ENCODE measurements around the gene SFTPD.
"Not testable (repeated sequence)": the region's sequence is repeated elsewhere in the genome, so short reads cannot be mapped to it uniquely, and the experiment has no call there.

Gene SFTPD

DNA sequence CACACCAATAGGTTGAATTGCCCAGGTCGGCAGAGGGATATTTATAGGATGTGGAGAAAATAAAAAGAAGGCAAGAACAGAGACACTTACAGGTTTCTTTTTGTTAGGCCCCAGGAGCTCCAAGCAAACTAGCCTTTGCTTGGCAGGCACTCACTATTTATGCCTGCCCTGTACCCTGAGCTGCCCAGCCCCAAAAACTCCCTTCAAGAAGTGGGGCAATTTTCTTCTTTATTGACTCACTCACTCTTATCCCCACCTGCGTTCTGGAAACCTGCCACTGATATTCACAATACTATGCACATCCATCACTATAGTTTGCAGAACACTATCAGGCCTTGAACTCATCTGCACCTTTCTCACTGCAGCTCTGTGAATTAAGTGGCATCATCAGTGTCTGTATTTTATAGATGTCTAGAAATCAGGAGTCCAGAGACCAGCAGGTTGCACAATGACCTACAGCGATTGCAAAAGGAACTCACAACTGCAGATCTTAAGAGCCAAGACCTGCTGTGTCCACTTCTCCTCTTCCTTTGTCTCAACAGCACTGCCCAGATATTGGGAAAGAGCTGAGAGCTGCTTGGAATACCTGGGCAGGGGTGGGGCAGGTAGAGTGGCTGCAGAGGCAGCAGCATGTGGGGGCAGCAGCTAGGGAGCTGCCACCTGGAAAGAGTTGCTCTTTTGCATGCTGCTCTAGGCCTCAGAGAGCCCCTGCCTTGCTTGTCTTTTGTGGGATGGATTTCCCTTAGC is at the start of gene SFTPD:
SFTPD (minus strand) TSS at position 130 of the 747 bp plus-strand sequence. CDS start 2,446 bp downstream, outside the sequence.
- Histone ChIP-seq H2AFZ (ENCODE audit: low read depth, low read length) (no peak within 1 kb of the TSS), H3K27me3 (ENCODE audit: insufficient read depth, low read length) (no peaks in the 10 kb centered on the region), H3K36me3 (ENCODE audit: insufficient read depth, low read length) (no peaks in the 10 kb centered on the region), H3K4me3 (ENCODE audit: low read length) (no peak within 1 kb of the TSS), H3K4me1 (ENCODE audit: insufficient read depth, low read length) (no peaks in the 10 kb centered on the region), H3K9me3 (ENCODE audit: low read length) (peaks cover 6% of the 10 kb centered on the region)

DNA sequence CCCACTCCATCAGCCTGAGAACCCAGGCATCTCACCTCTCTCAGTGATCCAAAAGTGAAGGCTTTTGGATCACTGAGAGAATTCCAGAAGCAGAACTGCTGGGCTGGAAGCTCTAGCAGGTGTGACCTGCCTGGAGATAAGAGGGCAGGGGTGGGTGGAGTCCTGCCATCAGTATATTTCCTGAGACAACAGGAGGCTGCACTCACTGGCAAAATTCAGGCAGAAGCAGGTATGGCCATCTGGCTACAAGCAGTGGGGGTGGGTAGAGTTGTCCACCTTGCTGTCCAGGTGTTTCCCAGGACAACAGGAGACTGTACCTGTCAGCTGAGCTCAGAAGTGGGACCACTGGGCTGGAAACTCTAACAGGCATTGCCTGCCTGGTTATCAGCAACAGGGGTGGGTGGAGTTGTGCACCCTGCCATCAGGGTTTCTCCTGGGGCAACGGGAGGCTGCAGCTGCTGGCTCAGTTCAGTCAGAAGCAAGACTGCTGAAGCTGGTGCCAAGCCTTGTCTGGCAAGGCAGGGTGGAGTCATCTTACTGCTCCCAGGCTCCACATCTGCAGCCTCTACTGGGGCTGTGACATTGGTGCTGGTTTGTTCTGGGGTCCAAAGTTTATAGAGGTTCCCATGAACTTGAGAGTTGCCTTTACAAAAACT is 47.2 kb upstream of the SFTPD start:
- H2AFZ ChIP-seq (ENCODE audit: low read depth, low read length), result no peak overlapping the region
- H3K36me3 ChIP-seq (ENCODE audit: insufficient read depth, low read length), result no peaks in the 10 kb centered on the region
- H3K27me3 ChIP-seq (ENCODE audit: insufficient read depth, low read length), result no peaks in the 10 kb centered on the region
- no peak overlapping the region for H3K4me3 ChIP-seq (ENCODE audit: low read length)
- H3K9me3 ChIP-seq (ENCODE audit: low read length), result no peaks in the 10 kb centered on the region
- H3K4me1 ChIP-seq (ENCODE audit: insufficient read depth, low read length), result no peaks in the 10 kb centered on the region

DNA sequence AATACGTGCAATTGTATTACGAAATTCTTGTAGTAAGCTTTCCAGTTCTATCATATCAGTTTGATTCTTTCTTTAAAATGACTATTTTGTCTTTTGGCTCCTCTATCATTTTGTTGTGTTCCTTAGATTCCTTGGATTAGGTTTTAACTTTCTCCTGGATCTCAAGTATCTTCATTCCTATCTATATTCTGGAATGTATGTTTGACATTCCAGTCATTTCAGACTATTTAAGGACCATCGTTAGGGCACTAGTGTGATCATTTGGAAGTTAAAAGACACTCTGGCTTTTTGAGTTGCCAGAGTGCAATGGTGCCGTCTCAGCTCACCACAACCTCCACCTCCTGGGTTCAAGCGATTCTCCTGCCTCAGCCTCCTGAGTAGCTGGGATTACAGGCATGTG is 45.7 kb upstream of the SFTPD start:
- Histone ChIP-seq H2AFZ (ENCODE audit: low read depth, low read length) (no peak overlapping the region), H3K4me3 (ENCODE audit: low read length) (no peak overlapping the region), H3K9me3 (ENCODE audit: low read length) (no peaks in the 10 kb centered on the region), H3K27me3 (ENCODE audit: insufficient read depth, low read length) (no peaks in the 10 kb centered on the region), H3K36me3 (ENCODE audit: insufficient read depth, low read length) (no peaks in the 10 kb centered on the region), H3K4me1 (ENCODE audit: insufficient read depth, low read length) (no peaks in the 10 kb centered on the region)

DNA sequence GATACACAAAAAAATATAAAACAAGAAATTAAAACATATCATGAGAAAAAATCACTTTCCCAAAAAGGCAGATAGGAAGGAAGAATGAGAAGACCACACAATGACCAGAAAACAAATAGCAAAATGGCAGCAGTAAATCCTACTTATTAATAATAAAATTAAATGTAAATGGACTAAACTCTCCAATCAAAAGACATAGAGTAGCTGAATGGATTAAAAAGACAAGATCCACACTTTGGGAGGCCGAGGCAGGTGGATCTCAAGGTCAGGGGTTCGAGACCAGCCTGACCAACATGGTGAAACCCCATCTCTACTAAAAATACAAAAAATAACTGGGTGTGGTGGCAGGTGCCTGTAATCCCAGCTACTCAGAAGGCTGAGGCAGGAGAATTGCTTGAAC is 39.3 kb upstream of the SFTPD start:
- H3K4me1 ChIP-seq (ENCODE audit: insufficient read depth, low read length); H3K36me3 ChIP-seq (ENCODE audit: insufficient read depth, low read length); H3K4me3 ChIP-seq (ENCODE audit: low read length); H3K9me3 ChIP-seq (ENCODE audit: low read length); H2AFZ ChIP-seq (ENCODE audit: low read depth, low read length): not testable (repeated sequence)
- peaks cover 21% of the 10 kb centered on the region for H3K27me3 ChIP-seq (ENCODE audit: insufficient read depth, low read length)

DNA sequence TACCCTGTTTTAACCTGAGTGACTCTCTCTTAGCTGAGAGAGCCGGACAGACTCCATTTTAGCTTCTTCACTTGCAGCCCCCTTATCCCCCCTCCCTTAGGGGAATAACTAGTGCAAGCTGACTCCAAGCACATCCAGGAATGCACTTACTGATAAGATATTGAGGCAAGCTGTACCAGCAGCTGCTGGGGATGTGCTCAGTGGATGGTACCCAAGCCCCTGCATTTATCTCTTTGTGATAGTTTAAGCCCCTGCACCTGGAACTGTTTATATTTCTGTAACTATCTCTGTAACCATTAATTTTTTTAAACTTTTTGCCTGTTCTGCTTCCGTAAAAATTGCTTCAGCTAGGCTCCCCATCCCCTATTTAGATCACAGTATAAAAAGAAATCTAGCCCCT is 37.8 kb upstream of the SFTPD start:
- H3K27me3 ChIP-seq (ENCODE audit: insufficient read depth, low read length), result peaks cover 37% of the 10 kb centered on the region
- H3K4me3 ChIP-seq (ENCODE audit: low read length); H3K9me3 ChIP-seq (ENCODE audit: low read length); H3K36me3 ChIP-seq (ENCODE audit: insufficient read depth, low read length); H3K4me1 ChIP-seq (ENCODE audit: insufficient read depth, low read length); H2AFZ ChIP-seq (ENCODE audit: low read depth, low read length): not testable (repeated sequence)

DNA sequence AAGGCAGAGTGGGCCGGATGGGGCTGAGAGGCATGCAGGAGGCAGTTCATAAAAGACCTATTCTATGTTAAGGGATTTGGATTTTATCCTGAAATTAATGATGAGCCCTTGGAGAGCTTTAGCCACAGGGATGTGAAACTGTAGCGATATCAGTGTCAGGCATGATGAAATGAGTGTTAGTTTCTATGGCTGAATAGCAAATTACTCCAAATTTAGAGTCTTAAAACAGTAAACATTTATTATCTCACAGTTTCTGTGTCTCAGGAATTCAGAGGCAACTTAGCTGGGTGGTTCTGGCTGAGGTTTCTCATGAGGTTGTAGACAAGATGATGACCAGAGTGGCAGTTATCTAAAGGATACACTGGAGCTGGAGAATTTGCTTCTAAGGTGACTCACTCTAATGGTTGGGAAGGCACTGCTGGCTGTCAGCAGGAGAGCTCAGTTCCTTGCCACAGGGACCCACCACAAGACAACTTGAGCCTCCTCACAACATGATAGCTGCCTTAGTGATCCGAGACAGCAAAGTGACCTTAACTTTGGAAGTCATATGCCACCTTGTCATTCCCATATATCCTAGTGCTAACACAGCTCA is 36.7 kb upstream of the SFTPD start:
- Histone ChIP-seq H3K9me3 (ENCODE audit: low read length) (no peaks in the 10 kb centered on the region), H3K4me3 (ENCODE audit: low read length) (no peak overlapping the region), H2AFZ (ENCODE audit: low read depth, low read length) (no peak overlapping the region), H3K36me3 (ENCODE audit: insufficient read depth, low read length) (no peaks in the 10 kb centered on the region), H3K27me3 (ENCODE audit: insufficient read depth, low read length) (peaks cover 46% of the 10 kb centered on the region), H3K4me1 (ENCODE audit: insufficient read depth, low read length) (peaks cover 9% of the 10 kb centered on the region)

DNA sequence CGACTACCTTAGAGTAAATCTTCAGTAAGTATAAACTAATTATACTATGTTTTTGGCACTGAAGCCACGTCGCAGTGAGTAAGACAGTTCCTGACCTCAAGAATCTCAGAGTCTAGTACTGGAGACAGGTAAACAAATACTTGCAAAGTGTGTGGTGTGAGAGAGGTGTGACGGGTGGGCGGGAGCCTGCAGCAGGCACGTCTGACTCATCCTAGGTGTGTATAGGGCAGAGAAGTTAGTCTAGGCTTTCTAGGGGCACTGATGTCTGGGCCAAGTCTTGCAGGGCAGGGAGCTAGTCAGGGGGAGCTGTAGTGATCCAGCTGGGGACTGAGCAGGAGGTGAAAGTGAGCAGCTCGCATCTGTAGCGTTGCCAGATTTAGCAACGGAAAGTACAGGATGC is 35.9 kb upstream of the SFTPD start:
- no peaks in the 10 kb centered on the region for H3K9me3 ChIP-seq (ENCODE audit: low read length)
- H2AFZ ChIP-seq (ENCODE audit: low read depth, low read length), result no peak overlapping the region
- H3K36me3 ChIP-seq (ENCODE audit: insufficient read depth, low read length), result no peaks in the 10 kb centered on the region
- H3K4me3 ChIP-seq (ENCODE audit: low read length), result no peak overlapping the region
- H3K27me3 ChIP-seq (ENCODE audit: insufficient read depth, low read length), result peaks cover 54% of the 10 kb centered on the region
- H3K4me1 ChIP-seq (ENCODE audit: insufficient read depth, low read length), result peaks cover 9% of the 10 kb centered on the region

DNA sequence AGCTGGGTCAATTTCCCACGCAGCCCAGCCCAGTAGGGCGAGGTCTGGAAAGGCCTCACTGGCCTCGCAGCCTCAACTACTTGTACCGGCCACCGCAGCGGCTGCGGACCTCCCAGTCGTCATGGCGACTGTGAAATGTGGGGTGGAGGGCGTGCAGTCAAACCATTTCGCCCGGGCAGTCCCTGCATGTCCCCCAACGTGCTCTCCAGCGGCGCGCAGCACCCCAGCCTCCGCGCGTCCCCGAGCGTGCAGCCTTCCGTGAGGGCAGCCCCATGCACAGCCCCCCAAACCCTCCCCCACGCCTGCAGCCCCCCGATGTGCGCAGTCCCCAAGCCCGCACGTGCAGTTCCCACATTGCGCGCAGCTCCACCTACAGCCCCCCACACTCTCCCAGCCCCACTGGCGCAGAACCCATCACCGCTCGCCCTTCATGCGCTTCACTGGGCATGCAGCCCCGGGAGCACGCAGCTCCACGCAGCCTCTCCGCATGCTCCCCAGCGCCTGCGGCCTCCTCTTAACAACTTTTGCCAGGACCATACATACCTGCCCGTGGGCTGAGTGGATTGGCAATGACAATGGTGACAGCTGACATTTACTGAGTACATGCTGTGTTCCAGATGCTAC is 34.5 kb upstream of the SFTPD start:
- H3K9me3 ChIP-seq (ENCODE audit: low read length), result no peaks in the 10 kb centered on the region
- H3K4me3 ChIP-seq (ENCODE audit: low read length), result no peak overlapping the region
- H3K4me1 ChIP-seq (ENCODE audit: insufficient read depth, low read length), result peaks cover 9% of the 10 kb centered on the region
- H2AFZ ChIP-seq (ENCODE audit: low read depth, low read length), result no peak overlapping the region
- peaks cover 62% of the 10 kb centered on the region for H3K27me3 ChIP-seq (ENCODE audit: insufficient read depth, low read length)
- no peaks in the 10 kb centered on the region for H3K36me3 ChIP-seq (ENCODE audit: insufficient read depth, low read length)

DNA sequence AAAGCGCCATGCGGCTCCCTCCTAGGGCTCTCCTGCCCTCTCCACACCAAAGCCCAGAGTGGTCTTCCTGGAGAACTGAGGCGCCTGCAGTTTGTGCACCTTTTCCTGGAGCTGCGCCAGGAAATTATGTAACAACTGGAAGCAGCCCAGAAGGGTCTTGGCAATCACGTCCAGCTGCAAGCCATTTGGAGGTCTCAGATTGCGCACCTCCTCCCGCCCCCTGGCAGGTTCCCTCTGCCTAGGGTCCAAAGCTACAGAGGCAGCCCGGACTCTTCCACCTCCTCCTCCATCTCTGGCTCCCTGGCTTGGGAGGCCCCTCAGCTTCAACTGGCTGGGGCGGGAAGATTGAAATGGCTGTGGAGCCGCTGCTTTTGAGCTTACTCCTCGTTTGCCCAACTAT is 34.0 kb upstream of the SFTPD start:
- H3K27me3 ChIP-seq (ENCODE audit: insufficient read depth, low read length), result peaks cover 62% of the 10 kb centered on the region
- H2AFZ ChIP-seq (ENCODE audit: low read depth, low read length), result no peak overlapping the region
- peaks cover 9% of the 10 kb centered on the region for H3K4me1 ChIP-seq (ENCODE audit: insufficient read depth, low read length)
- no peaks in the 10 kb centered on the region for H3K9me3 ChIP-seq (ENCODE audit: low read length)
- no peak overlapping the region for H3K4me3 ChIP-seq (ENCODE audit: low read length)
- H3K36me3 ChIP-seq (ENCODE audit: insufficient read depth, low read length), result no peaks in the 10 kb centered on the region

DNA sequence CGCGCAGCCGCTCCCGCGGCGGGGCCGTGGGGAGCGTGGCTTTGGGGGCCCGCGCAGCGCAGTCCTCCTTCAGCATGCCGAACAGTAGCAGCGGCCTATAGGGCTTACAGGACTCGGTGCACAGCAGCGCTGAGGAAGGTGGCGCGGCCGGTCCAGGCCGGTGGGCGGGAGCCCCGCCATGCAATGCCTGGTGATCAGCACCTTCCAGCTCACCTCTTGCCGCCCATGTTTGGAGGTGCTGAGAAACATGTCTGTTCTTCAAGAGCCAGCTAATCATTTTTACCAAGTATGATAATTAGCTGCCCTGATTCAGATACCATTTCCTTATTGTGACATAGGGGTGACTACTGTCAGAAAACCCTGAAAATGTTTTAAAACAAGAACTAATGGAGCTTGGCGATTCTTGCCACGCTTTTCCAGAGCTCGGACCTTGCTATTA is 33.5 kb upstream of the SFTPD start:
- peaks cover 9% of the 10 kb centered on the region for H3K4me1 ChIP-seq (ENCODE audit: insufficient read depth, low read length)
- H3K27me3 ChIP-seq (ENCODE audit: insufficient read depth, low read length), result peaks cover 62% of the 10 kb centered on the region
- peak overlapping the region; percentile 95 for H2AFZ ChIP-seq (ENCODE audit: low read depth, low read length)
- peak overlapping the region; percentile 43 for H3K4me3 ChIP-seq (ENCODE audit: low read length)
- no peaks in the 10 kb centered on the region for H3K36me3 ChIP-seq (ENCODE audit: insufficient read depth, low read length)
- H3K9me3 ChIP-seq (ENCODE audit: low read length), result no peaks in the 10 kb centered on the region

DNA sequence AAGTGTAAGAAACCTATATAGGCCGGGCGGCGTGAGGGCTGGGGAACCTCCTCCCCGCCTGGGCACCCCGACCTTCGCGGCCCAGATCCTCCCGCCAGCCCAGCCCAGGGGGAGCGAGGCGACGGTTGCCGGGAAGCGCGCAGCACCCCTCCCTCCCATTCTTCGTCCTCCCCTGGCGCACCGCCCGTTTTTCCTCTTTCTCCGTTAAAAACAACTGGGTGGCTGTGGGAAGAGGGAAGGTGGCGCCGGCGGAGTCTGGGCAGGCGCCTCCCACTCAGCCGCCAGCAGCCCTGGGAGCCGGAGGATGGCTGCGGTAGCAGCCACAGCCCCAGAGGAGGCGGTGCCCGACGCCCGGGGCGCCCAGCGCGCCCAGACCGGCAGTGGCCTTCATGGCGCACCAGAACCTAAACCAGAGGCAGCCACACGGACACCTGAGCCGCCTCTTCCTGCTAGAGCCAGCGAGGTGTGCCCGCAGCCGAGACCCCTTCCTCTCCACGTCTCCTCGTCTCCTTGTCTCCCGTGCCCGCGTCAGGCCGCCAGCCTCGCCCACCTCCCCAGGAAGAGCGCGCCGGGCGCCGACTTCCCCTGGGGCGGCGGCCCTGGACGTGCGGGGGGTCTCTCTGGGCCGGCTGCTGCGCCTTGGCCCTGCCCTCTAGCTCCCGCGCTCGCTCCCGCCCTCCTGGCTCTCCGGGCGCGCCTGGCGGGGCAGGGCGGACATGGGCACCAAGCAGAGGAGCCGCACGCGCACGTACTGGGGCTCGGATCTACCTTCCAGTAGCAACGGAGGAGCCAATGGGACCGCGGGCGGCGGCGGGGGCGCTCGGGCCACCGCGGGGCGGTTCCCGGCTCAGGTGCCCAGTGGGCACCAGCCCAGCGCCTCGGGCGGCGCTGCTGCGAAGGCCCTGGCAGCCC is 32.8 kb upstream of the SFTPD start:
- Histone ChIP-seq H3K4me3 (ENCODE audit: low read length) (peak overlapping the region; percentile 43), H3K9me3 (ENCODE audit: low read length) (no peaks in the 10 kb centered on the region), H3K4me1 (ENCODE audit: insufficient read depth, low read length) (peaks cover 9% of the 10 kb centered on the region), H2AFZ (ENCODE audit: low read depth, low read length) (peak overlapping the region; percentile 95), H3K27me3 (ENCODE audit: insufficient read depth, low read length) (peaks cover 62% of the 10 kb centered on the region), H3K36me3 (ENCODE audit: insufficient read depth, low read length) (no peaks in the 10 kb centered on the region)

DNA sequence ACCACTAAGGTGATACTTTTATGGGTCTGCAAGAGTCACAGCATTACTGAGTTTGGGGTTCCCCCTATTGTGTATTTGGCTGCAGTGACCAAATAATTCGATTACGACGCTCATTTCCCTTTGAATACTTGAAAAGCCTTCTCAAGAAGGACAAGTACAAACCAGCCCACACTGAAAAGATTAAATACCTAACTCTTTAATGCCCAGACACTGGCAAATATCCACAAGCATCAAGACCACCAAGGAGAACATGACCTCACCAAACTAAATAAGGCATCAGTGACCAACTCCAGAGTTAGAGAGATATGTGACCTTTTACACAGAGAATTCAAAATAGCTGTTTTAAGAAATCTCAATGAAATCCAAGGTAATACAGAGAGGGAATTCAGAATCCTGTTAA is 31.8 kb upstream of the SFTPD start:
- H2AFZ ChIP-seq (ENCODE audit: low read depth, low read length), result no peak overlapping the region
- H3K36me3 ChIP-seq (ENCODE audit: insufficient read depth, low read length), result no peaks in the 10 kb centered on the region
- H3K4me1 ChIP-seq (ENCODE audit: insufficient read depth, low read length), result peaks cover 9% of the 10 kb centered on the region
- peaks cover 55% of the 10 kb centered on the region for H3K27me3 ChIP-seq (ENCODE audit: insufficient read depth, low read length)
- H3K9me3 ChIP-seq (ENCODE audit: low read length), result no peaks in the 10 kb centered on the region
- H3K4me3 ChIP-seq (ENCODE audit: low read length), result no peak overlapping the region
